DND-41 (cell line): ENCODE results near the gene EREG.

ENCODE experiments used
- EZH2 ChIP-seq: IDR thresholded peaks from 3 replicates; pipeline ENCODE4 v1.6.1; 2012; ENCODE audit warnings: borderline replicate concordance, low read depth, mild to moderate bottlenecking, moderate library complexity, low read length, inconsistent platforms; ENCODE audit not compliant: severe bottlenecking
- TF ChIP-seq, protein P1 (sequence below): IDR thresholded peaks from 2 replicates; pipeline ENCODE4 v1.5.1; 2012; ENCODE audit warnings: borderline replicate concordance, low read length, moderate library complexity, mild to moderate bottlenecking; ENCODE audit not compliant: poor library complexity, severe bottlenecking; ENCODE audit errors: extremely low read depth

DNA sequence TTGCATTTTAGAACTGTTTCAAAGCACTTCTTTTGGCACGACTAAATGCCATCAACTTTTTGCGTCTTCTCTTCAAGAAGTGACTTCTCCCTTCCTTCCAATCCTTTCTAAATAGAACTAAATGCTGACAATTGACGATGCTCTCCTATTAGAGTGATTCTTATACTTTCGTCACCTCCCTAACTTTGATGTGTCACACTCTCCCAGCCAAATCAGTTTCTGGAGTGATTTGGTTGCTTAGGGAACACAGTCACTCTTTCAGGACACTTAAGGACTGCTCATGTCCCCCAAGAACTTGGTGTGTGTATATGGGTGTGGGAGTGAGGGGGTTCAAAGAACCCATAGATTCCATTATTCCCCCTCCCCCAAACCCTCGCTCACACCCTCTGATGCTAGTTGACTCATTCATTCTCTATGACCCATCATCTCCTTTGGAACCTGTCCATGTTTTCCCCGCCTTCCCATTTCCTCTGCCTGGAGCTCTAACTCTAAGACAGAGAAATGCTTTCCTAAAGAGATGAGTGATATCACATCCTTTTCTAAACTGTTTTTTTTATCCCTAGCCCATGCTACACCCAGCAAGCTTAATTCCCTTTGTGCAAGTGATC, 53.2 kb downstream of the EREG start:
- TF ChIP-seq, protein P1, sequence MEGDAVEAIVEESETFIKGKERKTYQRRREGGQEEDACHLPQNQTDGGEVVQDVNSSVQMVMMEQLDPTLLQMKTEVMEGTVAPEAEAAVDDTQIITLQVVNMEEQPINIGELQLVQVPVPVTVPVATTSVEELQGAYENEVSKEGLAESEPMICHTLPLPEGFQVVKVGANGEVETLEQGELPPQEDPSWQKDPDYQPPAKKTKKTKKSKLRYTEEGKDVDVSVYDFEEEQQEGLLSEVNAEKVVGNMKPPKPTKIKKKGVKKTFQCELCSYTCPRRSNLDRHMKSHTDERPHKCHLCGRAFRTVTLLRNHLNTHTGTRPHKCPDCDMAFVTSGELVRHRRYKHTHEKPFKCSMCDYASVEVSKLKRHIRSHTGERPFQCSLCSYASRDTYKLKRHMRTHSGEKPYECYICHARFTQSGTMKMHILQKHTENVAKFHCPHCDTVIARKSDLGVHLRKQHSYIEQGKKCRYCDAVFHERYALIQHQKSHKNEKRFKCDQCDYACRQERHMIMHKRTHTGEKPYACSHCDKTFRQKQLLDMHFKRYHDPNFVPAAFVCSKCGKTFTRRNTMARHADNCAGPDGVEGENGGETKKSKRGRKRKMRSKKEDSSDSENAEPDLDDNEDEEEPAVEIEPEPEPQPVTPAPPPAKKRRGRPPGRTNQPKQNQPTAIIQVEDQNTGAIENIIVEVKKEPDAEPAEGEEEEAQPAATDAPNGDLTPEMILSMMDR, result no peak
- TF ChIP-seq EZH2, result no peak
